Panc1 (cell line): ENCODE results near the gene PIWIL1.

ENCODE experiments used
- POLR2AphosphoS5 ChIP-seq: IDR thresholded peaks from 2 replicates; pipeline ENCODE4 v1.6.1; 2012; ENCODE audit warnings: mild to moderate bottlenecking, low read depth, low read length, moderate library complexity
- TF ChIP-seq, protein P1 (sequence below): fragments of 450-650 bp; IDR thresholded peaks from 2 replicates; pipeline ENCODE4 v1.5.1; 2017; ENCODE audit warnings: mild to moderate bottlenecking
- TF ChIP-seq, protein P2 (sequence below), 2 experiments: IDR thresholded peaks; 2 replicates each; pipeline ENCODE4 v1.6.1; 2011 to 2012; ENCODE audit warnings: low read depth in 2 of 2, control low read depth in 1 of 2, low read length in 1 of 2, mild to moderate bottlenecking in 1 of 2, moderate library complexity in 1 of 2; ENCODE audit not compliant: insufficient read depth in 1 of 2

DNA sequence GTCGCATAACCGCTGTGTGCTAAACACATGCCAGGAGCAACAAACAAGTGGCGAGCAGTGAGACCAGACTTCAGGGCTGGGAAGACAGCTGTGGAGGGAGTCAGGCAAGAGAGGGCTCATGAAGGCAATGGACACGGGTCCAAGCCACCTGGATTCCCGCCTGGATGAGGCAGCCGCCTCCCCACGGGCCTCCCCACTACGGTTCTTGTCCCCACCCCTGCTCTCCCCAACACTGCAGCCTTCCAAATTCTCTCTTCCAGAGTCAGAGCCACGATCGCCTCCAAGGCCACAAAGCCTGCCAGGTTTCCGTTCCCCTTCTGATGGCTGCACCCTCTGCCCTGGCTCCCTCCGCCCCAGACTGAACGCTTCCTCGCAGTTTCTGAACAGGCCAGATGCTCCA lies 36.1 kb upstream of the PIWIL1 start:
- TF ChIP-seq POLR2AphosphoS5: no peak
- TF ChIP-seq, protein P1, sequence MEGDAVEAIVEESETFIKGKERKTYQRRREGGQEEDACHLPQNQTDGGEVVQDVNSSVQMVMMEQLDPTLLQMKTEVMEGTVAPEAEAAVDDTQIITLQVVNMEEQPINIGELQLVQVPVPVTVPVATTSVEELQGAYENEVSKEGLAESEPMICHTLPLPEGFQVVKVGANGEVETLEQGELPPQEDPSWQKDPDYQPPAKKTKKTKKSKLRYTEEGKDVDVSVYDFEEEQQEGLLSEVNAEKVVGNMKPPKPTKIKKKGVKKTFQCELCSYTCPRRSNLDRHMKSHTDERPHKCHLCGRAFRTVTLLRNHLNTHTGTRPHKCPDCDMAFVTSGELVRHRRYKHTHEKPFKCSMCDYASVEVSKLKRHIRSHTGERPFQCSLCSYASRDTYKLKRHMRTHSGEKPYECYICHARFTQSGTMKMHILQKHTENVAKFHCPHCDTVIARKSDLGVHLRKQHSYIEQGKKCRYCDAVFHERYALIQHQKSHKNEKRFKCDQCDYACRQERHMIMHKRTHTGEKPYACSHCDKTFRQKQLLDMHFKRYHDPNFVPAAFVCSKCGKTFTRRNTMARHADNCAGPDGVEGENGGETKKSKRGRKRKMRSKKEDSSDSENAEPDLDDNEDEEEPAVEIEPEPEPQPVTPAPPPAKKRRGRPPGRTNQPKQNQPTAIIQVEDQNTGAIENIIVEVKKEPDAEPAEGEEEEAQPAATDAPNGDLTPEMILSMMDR: no peak
- TF ChIP-seq, protein P2, sequence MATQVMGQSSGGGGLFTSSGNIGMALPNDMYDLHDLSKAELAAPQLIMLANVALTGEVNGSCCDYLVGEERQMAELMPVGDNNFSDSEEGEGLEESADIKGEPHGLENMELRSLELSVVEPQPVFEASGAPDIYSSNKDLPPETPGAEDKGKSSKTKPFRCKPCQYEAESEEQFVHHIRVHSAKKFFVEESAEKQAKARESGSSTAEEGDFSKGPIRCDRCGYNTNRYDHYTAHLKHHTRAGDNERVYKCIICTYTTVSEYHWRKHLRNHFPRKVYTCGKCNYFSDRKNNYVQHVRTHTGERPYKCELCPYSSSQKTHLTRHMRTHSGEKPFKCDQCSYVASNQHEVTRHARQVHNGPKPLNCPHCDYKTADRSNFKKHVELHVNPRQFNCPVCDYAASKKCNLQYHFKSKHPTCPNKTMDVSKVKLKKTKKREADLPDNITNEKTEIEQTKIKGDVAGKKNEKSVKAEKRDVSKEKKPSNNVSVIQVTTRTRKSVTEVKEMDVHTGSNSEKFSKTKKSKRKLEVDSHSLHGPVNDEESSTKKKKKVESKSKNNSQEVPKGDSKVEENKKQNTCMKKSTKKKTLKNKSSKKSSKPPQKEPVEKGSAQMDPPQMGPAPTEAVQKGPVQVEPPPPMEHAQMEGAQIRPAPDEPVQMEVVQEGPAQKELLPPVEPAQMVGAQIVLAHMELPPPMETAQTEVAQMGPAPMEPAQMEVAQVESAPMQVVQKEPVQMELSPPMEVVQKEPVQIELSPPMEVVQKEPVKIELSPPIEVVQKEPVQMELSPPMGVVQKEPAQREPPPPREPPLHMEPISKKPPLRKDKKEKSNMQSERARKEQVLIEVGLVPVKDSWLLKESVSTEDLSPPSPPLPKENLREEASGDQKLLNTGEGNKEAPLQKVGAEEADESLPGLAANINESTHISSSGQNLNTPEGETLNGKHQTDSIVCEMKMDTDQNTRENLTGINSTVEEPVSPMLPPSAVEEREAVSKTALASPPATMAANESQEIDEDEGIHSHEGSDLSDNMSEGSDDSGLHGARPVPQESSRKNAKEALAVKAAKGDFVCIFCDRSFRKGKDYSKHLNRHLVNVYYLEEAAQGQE (IDR thresholded peaks at IDR 0.05; ENCODE audit: insufficient read depth in 1 of 2, low read depth in 2 of 2, low read length in 1 of 2): no peak
